K562 (cell line): ENCODE data around the gene MAST3.

Experiments
- AFF4 ChIP-seq: sonication (generic); formaldehyde crosslinking; IDR thresholded peaks from 2 replicates; pipeline ENCODE4 v1.8.0; 2023; ENCODE audit warnings: mild to moderate bottlenecking, missing genetic modification reagents
- CREM ChIP-seq: IDR thresholded peaks from 2 replicates; pipeline ENCODE4 v1.6.1; 2014; ENCODE audit warnings: antibody characterized with exemption, low read depth
- CTCF ChIP-seq, 3 experiments: IDR thresholded peaks in 2 of 3; conservative IDR thresholded peaks in 1 of 3; 2 replicates each; pipeline ENCODE4 v1.5.1; 2011 to 2012; ENCODE audit warnings: low read length in 3 of 3, mild to moderate bottlenecking in 3 of 3, control low read depth in 2 of 3, improper control_type of control experiment in 1 of 3, inconsistent platforms in 1 of 3, low read depth in 1 of 3, mixed read lengths in 1 of 3, moderate library complexity in 1 of 3; ENCODE audit not compliant: insufficient read depth in 2 of 3
- NCOR1 ChIP-seq: fragments of 450-650 bp; IDR thresholded peaks from 2 replicates; pipeline ENCODE4 v1.6.1; 2016; ENCODE audit warnings: mild to moderate bottlenecking, moderate library complexity
- NR2C2 ChIP-seq, 2 experiments: fragments of 200-800 bp in 1 of 2; sonication (Bioruptor generic) in 1 of 2; sonication (generic) in 1 of 2; formaldehyde crosslinking in 1 of 2; IDR thresholded peaks; 2 replicates each; pipeline versions ENCODE4 v1.6.1 to v1.8.0; 2016 to 2022; ENCODE audit warnings: mild to moderate bottlenecking in 1 of 2, missing compliant biosample characterization in 1 of 2, missing genetic modification characterization in 1 of 2, missing genetic modification reagents in 1 of 2
- NR4A1 ChIP-seq, 2 experiments: fragments of 250-450 bp in 1 of 2; fragments of 450-650 bp in 1 of 2; sonication (Bioruptor Pico) in 1 of 2; IDR thresholded peaks; 2 replicates each; pipeline versions ENCODE4 v1.4.0 to v1.6.1; 2016 to 2020; ENCODE audit warnings: mild to moderate bottlenecking in 2 of 2, missing compliant biosample characterization in 1 of 2, missing genetic modification characterization in 1 of 2, moderate library complexity in 1 of 2
- SAP30 ChIP-seq: fragments of 200-600 bp; sonication (generic); IDR thresholded peaks from 2 replicates; pipeline ENCODE4 v1.6.1; 2012; ENCODE audit warnings: borderline replicate concordance, low read depth, mild to moderate bottlenecking, moderate library complexity, low read length, control low read depth, inconsistent platforms; ENCODE audit not compliant: insufficient read depth, poor library complexity, severe bottlenecking
- SP1 ChIP-seq: sonication (generic); formaldehyde crosslinking; IDR thresholded peaks from 2 replicates; pipeline ENCODE4 v1.8.1; 2022; ENCODE audit warnings: mild to moderate bottlenecking, missing genetic modification reagents
- SP2 ChIP-seq: IDR thresholded peaks from 2 replicates; pipeline ENCODE4 v1.6.1; 2011; ENCODE audit warnings: mild to moderate bottlenecking, low read depth, low read length, moderate library complexity; ENCODE audit not compliant: poor library complexity, severe bottlenecking; ENCODE audit errors: extremely low read depth
- SPI1 ChIP-seq: IDR thresholded peaks from 2 replicates; pipeline ENCODE4 v1.6.1; 2011; ENCODE audit warnings: low read depth, low read length, control low read depth, borderline replicate concordance
- ZFP91 ChIP-seq: sonication (generic); formaldehyde crosslinking; IDR thresholded peaks from 2 replicates; pipeline ENCODE4 v1.8.0; 2022; ENCODE audit warnings: mild to moderate bottlenecking, missing genetic modification reagents
- ZNF668 ChIP-seq: fragments of 250-450 bp; sonication (Bioruptor Pico); IDR thresholded peaks from 2 replicates; pipeline ENCODE4 v1.8.0; 2022; ENCODE audit warnings: mild to moderate bottlenecking, inconsistent platforms
- ZNF76 ChIP-seq: fragments of 250-450 bp; sonication (Bioruptor Pico); IDR thresholded peaks from 2 replicates; pipeline ENCODE4 v1.4.0; 2020; ENCODE audit warnings: mild to moderate bottlenecking, moderate library complexity, borderline replicate concordance
- ZSCAN29 ChIP-seq: fragments of 450-650 bp; IDR thresholded peaks from 2 replicates; pipeline ENCODE4 v1.6.1; 2017

GRCh38 chr19:18171605-18172327 is 74.2 kb downstream of the MAST3 start:
- TF ChIP-seq CTCF (IDR thresholded peaks at IDR 0.05 in 2 of 3, conservative IDR thresholded peaks at IDR 0.05 in 1 of 3; ENCODE audit: insufficient read depth in 2 of 3, low read depth in 1 of 3, low read length in 3 of 3) (no peak), NR4A1 (CRISPR knock-in tag; IDR thresholded peaks at IDR 0.05) (no peak), NR4A1 (tag; IDR thresholded peaks at IDR 0.05) (no peak), ZFP91 (CRISPR knock-in tag) (no peak), SP2 (no peak), AFF4 (CRISPR knock-in tag) (no peak), SPI1 (no peak), ZSCAN29 (no peak), NCOR1 (no peak), NR2C2 (CRISPR knock-in tag; IDR thresholded peaks at IDR 0.05) (no peak), NR2C2 (tag; IDR thresholded peaks at IDR 0.05) (no peak), ZNF668 (CRISPR knock-in tag) (no peak), CREM (peak; percentile 73; the same call in 1 of the 2 replicates), ZNF76 (CRISPR knock-in tag) (no peak), SP1 (CRISPR knock-in tag) (no peak), SAP30 (no peak)
